PC-3 (cell line): ENCODE results near the gene C1QL4. TPM values are rescaled to one million over a fixed set of nuclear protein-coding genes. Genes with fewer than 3 reads are reported as not detected.
"Not testable (repeated sequence)": the region's sequence is repeated elsewhere in the genome, so short reads cannot be mapped to it uniquely, and the experiment has no call there.

Source experiments
- ATAC-seq: fragments of 200-7000 bp; cut with Tn5 transposase; 2 replicates; pipeline ENCODE4 v1.9.1; 2020; ENCODE audit warnings: mild to moderate bottlenecking, moderate library complexity
- Bru-seq: library from RNA; stranded (reverse); fragments of 400-500 nt; gene quantifications from one replicate; lab custom pipeline; 2021; lab: Mats Ljungman, UMichigan
- BruChase-seq, 2 experiments: library from RNA; stranded (reverse); fragments of 400-500 nt; gene quantifications; one replicate each; lab custom pipeline; 2021; lab: Mats Ljungman, UMichigan
- BruUV-seq: library from RNA; stranded (reverse); fragments of 400-500 nt; replicated peaks from 2 replicates; lab custom pipeline; 2021; lab: Mats Ljungman, UMichigan
- CTCF ChIA-PET: fragments of 300-600 bp; sonication (Branson Sonifier 250); formaldehyde crosslinking; loops from one replicate; lab custom pipeline; 2022; ENCODE audit warnings: antibody characterized with exemption; lab: Charles Lee
- POLR2A ChIA-PET: fragments of 300-600 bp; sonication (Branson Sonifier 250); formaldehyde crosslinking; loops from one replicate; lab custom pipeline; 2022; ENCODE audit warnings: antibody characterized with exemption; ENCODE audit not compliant: unreplicated experiment; lab: Charles Lee
- DNase-seq: peaks from one replicate; pipeline ENCODE4 v3.0.0-alpha.2; 2015
- H2AFZ ChIP-seq: fragments of 300-600 bp; sonication (generic); 2 replicates; pipeline ENCODE4 v1.6.0; 2016; ENCODE audit warnings: antibody characterized with exemption, low read length
- H3F3A ChIP-seq: fragments of 300-600 bp; sonication (generic); one replicate; pipeline ENCODE4 v1.6.0; 2017; ENCODE audit warnings: antibody characterized with exemption, low read length, control low read depth, mild to moderate bottlenecking; ENCODE audit not compliant: unreplicated experiment
- H3K27ac ChIP-seq: fragments of 300-600 bp; sonication (generic); 2 replicates; pipeline ENCODE4 v1.5.1; 2016; ENCODE audit warnings: mild to moderate bottlenecking, low read length
- H3K27me3 ChIP-seq: fragments of 300-600 bp; sonication (generic); 2 replicates; pipeline ENCODE4 v1.6.1; 2016; ENCODE audit warnings: low read length, mixed read lengths
- H3K36me3 ChIP-seq: fragments of 300-600 bp; sonication (generic); 2 replicates; pipeline ENCODE4 v1.6.1; 2016; ENCODE audit warnings: low read depth, mixed run types, low read length, mixed read lengths
- H3K4me1 ChIP-seq: fragments of 300-600 bp; sonication (generic); 2 replicates; pipeline ENCODE4 v1.5.1; 2016; ENCODE audit warnings: low read length; ENCODE audit not compliant: insufficient read depth
- H3K4me2 ChIP-seq: fragments of 300-600 bp; sonication (generic); 2 replicates; pipeline ENCODE4 v1.6.0; 2016; ENCODE audit warnings: low read length
- H3K4me3 ChIP-seq: fragments of 300-600 bp; sonication (generic); 2 replicates; pipeline ENCODE4 v1.5.1; 2016; ENCODE audit warnings: mild to moderate bottlenecking, low read length, mixed read lengths
- H3K79me2 ChIP-seq: fragments of 300-600 bp; sonication (generic); 2 replicates; pipeline ENCODE4 v1.6.1; 2017; ENCODE audit warnings: low read length, mixed read lengths
- H3K9ac ChIP-seq: fragments of 300-600 bp; sonication (generic); 2 replicates; pipeline ENCODE4 v1.6.0; 2016; ENCODE audit warnings: mild to moderate bottlenecking, low read length
- H3K9me2 ChIP-seq: fragments of 300-600 bp; sonication (generic); replicated peaks from 2 replicates; pipeline ENCODE4 v1.6.1; 2016; ENCODE audit warnings: mixed run types, low read length, mixed read lengths
- H3K9me3 ChIP-seq: fragments of 300-600 bp; sonication (generic); 2 replicates; pipeline ENCODE4 v1.6.1; 2016; ENCODE audit warnings: low read length, mixed read lengths
- H4K20me1 ChIP-seq: fragments of 300-600 bp; sonication (generic); 2 replicates; pipeline ENCODE4 v1.6.1; 2016; ENCODE audit warnings: low read length, mixed read lengths
- EZH2 ChIP-seq: fragments of 300-600 bp; sonication (generic); IDR thresholded peaks from one replicate; pipeline ENCODE4 v1.6.1; 2017; ENCODE audit warnings: antibody characterized with exemption, mild to moderate bottlenecking, low read length; ENCODE audit not compliant: unreplicated experiment
- EZH2phosphoT487 ChIP-seq: fragments of 300-600 bp; sonication (generic); IDR thresholded peaks from 2 replicates; pipeline ENCODE4 v1.6.1; 2018; ENCODE audit warnings: mild to moderate bottlenecking, antibody characterized with exemption, low read length, borderline replicate concordance
- intact Hi-C: fragments of 100-400 bp; cut with micrococcal nuclease; formaldehyde crosslinking; loops from 2 replicates; pipeline ENCODE4 v1.9.0; 2023
- long read RNA-seq: library from polyadenylated mRNA; unstranded; transcript quantifications from one replicate; pipeline ENCODE4 v2.0.0, GENCODE V29; 2021; ENCODE audit not compliant: unreplicated experiment
- total RNA-seq: library from RNA; depleted of rRNA; stranded (reverse); fragments of >200 nt; gene quantifications from 2 replicates; pipeline ENCODE4 v1.2.3, GENCODE V29; 2014; rRNA removed
- TF ChIP-seq, protein P1 (sequence below): fragments of 300-600 bp; sonication (generic); conservative IDR thresholded peaks from 2 replicates; pipeline ENCODE4 v1.5.1; 2017; ENCODE audit warnings: antibody characterized with exemption, low read depth, mild to moderate bottlenecking, low read length

The C1QL4 gene
- total RNA-seq (5.3 and 6.9 TPM in 2 replicates), Bru-seq, nascent RNA (percentile 33 among the genes with signal in this experiment), BruChase-seq, experiment 1, labeled RNA remaining after a 6-hour chase (percentile 39 among the genes with signal in this experiment), BruChase-seq, experiment 2, labeled RNA remaining after a 2-hour chase (percentile 20 among the genes with signal in this experiment)
- long read RNA-seq, partial matches to known transcripts: 0 of 4 reads
- long read RNA-seq, other reads (novel, unspliced or antisense): 0 of 4 reads

DNA sequence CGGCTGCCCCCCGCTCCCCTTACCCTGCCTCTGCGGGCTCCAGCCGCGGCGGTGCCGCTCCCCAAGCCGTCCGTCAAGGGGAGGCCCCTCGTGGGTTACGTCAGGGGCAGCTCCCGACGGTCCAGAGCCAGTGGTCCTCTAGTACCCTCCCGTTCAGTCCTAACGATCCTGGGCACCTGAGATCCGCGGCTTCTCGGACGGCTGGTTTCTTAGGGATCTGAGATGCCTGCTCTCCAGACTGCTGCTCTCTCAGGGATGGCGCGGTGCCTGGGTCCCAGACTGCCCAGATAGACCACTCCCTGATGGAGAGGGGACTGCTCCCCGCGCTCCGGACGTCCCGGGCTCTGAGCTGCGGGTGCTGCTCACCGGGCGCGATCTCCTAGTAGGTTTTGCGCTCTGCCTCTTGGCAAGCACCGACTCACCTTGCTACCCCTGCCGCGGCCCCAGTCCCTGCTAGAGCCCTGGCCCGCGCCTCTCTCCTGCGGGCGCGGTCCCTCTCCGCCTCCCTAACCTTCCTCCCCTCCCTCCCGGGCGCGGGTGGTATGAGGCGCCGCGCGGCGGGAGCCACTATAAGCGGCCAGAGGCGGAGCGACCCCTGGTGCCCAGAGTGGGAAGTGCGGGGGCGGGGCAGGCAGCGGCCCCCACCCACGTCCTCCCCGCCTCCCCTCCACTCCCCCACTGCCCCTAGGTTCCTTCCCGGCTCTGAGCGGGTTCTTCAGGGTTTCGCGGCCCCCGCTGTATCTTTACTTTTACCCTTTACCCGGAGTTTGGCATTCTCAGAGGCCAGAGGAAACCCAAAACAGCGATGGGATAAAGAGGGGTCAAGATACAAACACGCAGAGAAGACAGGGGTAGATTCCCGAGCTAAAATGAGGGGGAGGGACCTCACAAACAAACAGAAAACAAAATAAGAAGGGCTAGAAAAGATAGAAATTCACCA lies at the start of gene C1QL4:
Gene C1QL4, minus strand, starts transcription at position 544 of the 940 bp plus-strand sequence. CDS start 711 bp downstream, outside the sequence.
- peak; percentile 86 for DNase-seq
- no peaks in the 10 kb centered on the region for H4K20me1 ChIP-seq
- TF ChIP-seq EZH2 (no peak), EZH2phosphoT487 (no peak)
- TF ChIP-seq, protein P1, sequence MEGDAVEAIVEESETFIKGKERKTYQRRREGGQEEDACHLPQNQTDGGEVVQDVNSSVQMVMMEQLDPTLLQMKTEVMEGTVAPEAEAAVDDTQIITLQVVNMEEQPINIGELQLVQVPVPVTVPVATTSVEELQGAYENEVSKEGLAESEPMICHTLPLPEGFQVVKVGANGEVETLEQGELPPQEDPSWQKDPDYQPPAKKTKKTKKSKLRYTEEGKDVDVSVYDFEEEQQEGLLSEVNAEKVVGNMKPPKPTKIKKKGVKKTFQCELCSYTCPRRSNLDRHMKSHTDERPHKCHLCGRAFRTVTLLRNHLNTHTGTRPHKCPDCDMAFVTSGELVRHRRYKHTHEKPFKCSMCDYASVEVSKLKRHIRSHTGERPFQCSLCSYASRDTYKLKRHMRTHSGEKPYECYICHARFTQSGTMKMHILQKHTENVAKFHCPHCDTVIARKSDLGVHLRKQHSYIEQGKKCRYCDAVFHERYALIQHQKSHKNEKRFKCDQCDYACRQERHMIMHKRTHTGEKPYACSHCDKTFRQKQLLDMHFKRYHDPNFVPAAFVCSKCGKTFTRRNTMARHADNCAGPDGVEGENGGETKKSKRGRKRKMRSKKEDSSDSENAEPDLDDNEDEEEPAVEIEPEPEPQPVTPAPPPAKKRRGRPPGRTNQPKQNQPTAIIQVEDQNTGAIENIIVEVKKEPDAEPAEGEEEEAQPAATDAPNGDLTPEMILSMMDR: peak; percentile 92
- ChIA-PET CTCF (interaction anchor here (0.5 kb wide), 1 partner anchor 177 kb away, joined by 3 read pairs; no protein-coding TSS in a partner anchor), POLR2A (no interaction called here)
- no peaks in the 10 kb centered on the region for H3K9me2 ChIP-seq
- H3K9me3 ChIP-seq: no peaks in the 10 kb centered on the region
- ATAC-seq: peak; percentile 85
- H3K27me3 ChIP-seq: no peaks in the 10 kb centered on the region
- peak within 1 kb of the TSS; percentile 53 for H3K9ac ChIP-seq
- no peaks in the 10 kb centered on the region for H3K36me3 ChIP-seq
- H3K27ac ChIP-seq: no peak within 1 kb of the TSS
- no peaks in the 10 kb centered on the region for H3F3A ChIP-seq
- peak within 1 kb of the TSS; percentile 94 for H2AFZ ChIP-seq
- H3K4me2 ChIP-seq: peak within 1 kb of the TSS; percentile 98
- no TSS peak for BruUV-seq
- peak within 1 kb of the TSS; percentile 78 for H3K4me3 ChIP-seq
- intact Hi-C loops: loop anchor here (1.0 to 2.0 kb wide), 2 partner anchors 39 to 48 kb away; no protein-coding TSS in a partner anchor
- no peaks in the 10 kb centered on the region for H3K79me2 ChIP-seq
- H3K4me1 ChIP-seq: no peaks in the 10 kb centered on the region

DNA sequence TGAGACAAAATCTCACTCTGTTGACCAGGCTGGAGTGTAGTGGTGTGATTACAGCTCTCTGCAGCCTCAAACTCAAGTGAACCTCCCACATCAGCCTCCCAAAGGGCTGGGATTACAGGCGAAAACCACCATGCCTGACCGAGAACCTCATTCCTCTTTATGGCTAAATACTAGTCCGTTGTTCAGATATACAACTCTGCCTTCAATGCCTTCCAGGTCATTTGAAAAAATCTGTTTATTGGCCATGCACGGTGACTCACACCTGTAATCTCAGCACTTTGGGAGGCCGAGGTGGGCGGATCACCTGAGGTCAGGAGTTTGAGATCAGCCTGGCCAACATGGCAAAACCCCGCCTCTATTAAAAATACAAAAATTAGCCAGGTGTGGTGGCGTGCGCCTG lies 43.2 kb upstream of the C1QL4 start:
- H3K27me3 ChIP-seq, H3K4me1 ChIP-seq, BruUV-seq, DNase-seq, H3K36me3 ChIP-seq, intact Hi-C loops, POLR2A ChIA-PET, H3K9me2 ChIP-seq, H3F3A ChIP-seq, H3K9ac ChIP-seq, ATAC-seq, H3K9me3 ChIP-seq, H2AFZ ChIP-seq, CTCF ChIA-PET, H3K4me2 ChIP-seq, H3K27ac ChIP-seq, H3K4me3 ChIP-seq: not testable (repeated sequence)
- Histone ChIP-seq H3K79me2 (peaks cover 79% of the 10 kb centered on the region), H4K20me1 (peaks cover 20% of the 10 kb centered on the region; the same call in 1 of the 2 replicates)

DNA sequence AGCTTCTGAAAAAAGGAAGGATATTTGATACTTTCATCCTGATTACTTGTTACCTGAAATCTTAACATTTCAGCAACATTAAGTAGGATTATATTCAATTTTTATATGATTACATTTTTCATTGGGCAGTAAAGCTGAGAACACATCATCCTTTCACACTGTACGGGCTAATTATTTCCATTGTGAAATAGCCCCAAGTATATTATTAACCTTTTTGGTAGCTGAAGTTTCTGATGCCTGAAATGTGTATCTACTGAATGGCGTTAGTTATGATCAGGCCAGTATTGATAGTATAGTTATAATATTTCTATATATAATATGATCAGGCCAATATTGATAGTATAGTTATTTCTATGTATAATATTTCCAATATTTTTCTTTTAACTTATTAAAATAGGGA lies 40.4 kb upstream of the C1QL4 start:
- ChIA-PET CTCF (no interaction called here), POLR2A (no interaction called here)

More for the DNA sequence above, 40.4 kb upstream of the C1QL4 start:
- H3F3A ChIP-seq: no peaks in the 10 kb centered on the region
- H3K4me3 ChIP-seq: no peak overlapping the region
- peaks cover 5% of the 10 kb centered on the region; the same call in 1 of the 2 replicates for H3K36me3 ChIP-seq
- no peak for DNase-seq
- H3K9me2 ChIP-seq: no peaks in the 10 kb centered on the region
- H3K4me1 ChIP-seq: no peaks in the 10 kb centered on the region
- no peaks in the 10 kb centered on the region for H3K27me3 ChIP-seq
- no TSS peak for BruUV-seq
- intact Hi-C loops: no loop called here
- H3K27ac ChIP-seq: no peak overlapping the region
- no peak for ATAC-seq
- peaks cover 82% of the 10 kb centered on the region for H3K79me2 ChIP-seq
- no peak overlapping the region for H2AFZ ChIP-seq
- TF ChIP-seq EZH2phosphoT487 (no peak), EZH2 (no peak)
- TF ChIP-seq, protein P1: no peak
- no peak overlapping the region for H3K9ac ChIP-seq
- peaks cover 12% of the 10 kb centered on the region; the same call in 1 of the 2 replicates for H4K20me1 ChIP-seq
- no peak overlapping the region for H3K4me2 ChIP-seq
- no peaks in the 10 kb centered on the region for H3K9me3 ChIP-seq
